A673 (cell line): ENCODE measurements around the gene IQCK.

Experiments
- CTCF ChIP-seq: fragments of 300-800, 200-600 bp; sonication (generic); conservative IDR thresholded peaks from 2 replicates; pipeline ENCODE4 v1.5.1; 2017; ENCODE audit warnings: low read depth, mild to moderate bottlenecking, antibody characterized with exemption, low read length, moderate library complexity, mixed read lengths
- EZH2 ChIP-seq: fragments of 200-600 bp; sonication (generic); IDR thresholded peaks from 2 replicates; pipeline ENCODE4 v1.6.1; 2017; ENCODE audit warnings: borderline replicate concordance, low read depth, mild to moderate bottlenecking, mixed read lengths, antibody characterized with exemption, low read length; ENCODE audit not compliant: poor library complexity, severe bottlenecking

- TF ChIP-seq CTCF, result no peak
- no peak for TF ChIP-seq EZH2
These were observed 174.8 kb downstream of the IQCK start for GRCh38 chr16:19892902-19893301.
